NCI-H1048 (cell line): ENCODE results near the gene LRIT2.
"Not testable (repeated sequence)": the region's sequence is repeated elsewhere in the genome, so short reads cannot be mapped to it uniquely, and the experiment has no call there.

Experiments used
- DNase-seq: peaks from one replicate; lab custom pipeline; 2025; lab: John Stamatoyannopoulos, UW

Gene LRIT2

GRCh38 chr10:84180386-84180785 lies 45.0 kb downstream of the LRIT2 start:
- not testable (repeated sequence) for DNase-seq

GRCh38 chr10:84179059-84179710 lies 46.2 kb downstream of the LRIT2 start:
- no peak for DNase-seq

- DNase-seq = no peak
These were observed 47.2 kb downstream of the LRIT2 start for GRCh38 chr10:84178160-84178609.

- DNase-seq = no peak
These were observed 47.7 kb downstream of the LRIT2 start for GRCh38 chr10:84177541-84178141.

- DNase-seq = no peak
These were observed 48.4 kb downstream of the LRIT2 start for GRCh38 chr10:84176836-84177474.

GRCh38 chr10:84176351-84176750 lies 49.0 kb downstream of the LRIT2 start:
- no peak for DNase-seq

- DNase-seq = no peak
These were observed 49.9 kb downstream of the LRIT2 start for GRCh38 chr10:84175436-84175835.

- DNase-seq = no peak
These were observed 51.8 kb downstream of the LRIT2 start, which contains the start of gene GPR15LG for GRCh38 chr10:84173501-84173929. Gene GPR15LG, plus strand, starts transcription at chr10:84173801. Its CDS starts 51 bp downstream, at chr10:84173852.

- DNase-seq = no peak
These were observed 52.6 kb downstream of the LRIT2 start for GRCh38 chr10:84172467-84173356.

GRCh38 chr10:84171700-84172466 lies 53.5 kb downstream of the LRIT2 start:
- not testable (repeated sequence) for DNase-seq

- DNase-seq = not testable (repeated sequence)
These were observed 54.1 kb downstream of the LRIT2 start for GRCh38 chr10:84171237-84171636.
